ENCODE results near the gene TENM4.

Gene TENM4

DNA sequence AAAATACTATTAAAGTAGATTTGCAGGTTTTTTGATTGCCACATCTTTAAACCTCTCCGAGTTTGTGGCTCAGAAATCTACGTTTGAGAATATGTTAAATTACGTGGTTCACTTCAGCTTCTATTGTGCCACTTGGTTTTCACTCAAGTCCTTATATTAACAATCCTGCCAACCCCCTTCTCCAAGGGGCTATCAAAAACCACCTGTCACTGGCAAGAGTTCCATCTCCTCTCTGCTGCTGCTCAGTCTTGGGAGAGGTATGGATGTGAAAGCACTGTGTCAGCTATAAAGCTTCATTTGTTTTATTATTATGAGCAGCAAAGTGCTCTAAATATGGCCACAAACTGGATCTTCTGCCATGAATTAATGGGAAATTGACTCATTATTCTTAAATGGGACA, 668.6 kb downstream of the TENM4 start:
- H3K4me3 ChIP-seq (ENCODE audit: low read length in 2 of 2) = no peak overlapping the region
- no peaks in the 10 kb centered on the region for H3K36me3 ChIP-seq (ENCODE audit: control insufficient read depth in 2 of 2, insufficient read depth in 2 of 2, low read length in 2 of 2)
- no peaks in the 10 kb centered on the region for H3K27me3 ChIP-seq (ENCODE audit: control insufficient read depth in 2 of 2, insufficient read depth in 2 of 2, low read length in 2 of 2)
- H3K4me1 ChIP-seq (ENCODE audit: control insufficient read depth in 2 of 2, insufficient read depth in 2 of 2, low read length in 2 of 2) = no peaks in the 10 kb centered on the region
- H3K9me3 ChIP-seq (ENCODE audit: control insufficient read depth in 2 of 2, low read length in 2 of 2) = no peaks in the 10 kb centered on the region
- no peak overlapping the region for H3K9ac ChIP-seq (ENCODE audit: low read depth in 1 of 2, low read length in 2 of 2)
- H3K27ac ChIP-seq (ENCODE audit: low read depth in 2 of 2, low read length in 2 of 2) = no peak overlapping the region

- H3K9ac ChIP-seq (ENCODE audit: low read depth in 1 of 2, low read length in 2 of 2) = no peak overlapping the region
- no peaks in the 10 kb centered on the region for H3K9me3 ChIP-seq (ENCODE audit: control insufficient read depth in 2 of 2, low read length in 2 of 2)
- no peaks in the 10 kb centered on the region for H3K4me1 ChIP-seq (ENCODE audit: control insufficient read depth in 2 of 2, insufficient read depth in 2 of 2, low read length in 2 of 2)
- H3K27ac ChIP-seq (ENCODE audit: low read depth in 2 of 2, low read length in 2 of 2) = no peak overlapping the region
- H3K4me3 ChIP-seq (ENCODE audit: low read length in 2 of 2) = no peak overlapping the region
- no peaks in the 10 kb centered on the region for H3K36me3 ChIP-seq (ENCODE audit: control insufficient read depth in 2 of 2, insufficient read depth in 2 of 2, low read length in 2 of 2)
- no peaks in the 10 kb centered on the region for H3K27me3 ChIP-seq (ENCODE audit: control insufficient read depth in 2 of 2, insufficient read depth in 2 of 2, low read length in 2 of 2)
These were observed 669.9 kb downstream of the TENM4 start for GRCh38 chr11:78770931-78771330.

GRCh38 chr11:78768971-78769370, 671.9 kb downstream of the TENM4 start:
- H3K36me3 ChIP-seq (ENCODE audit: control insufficient read depth in 2 of 2, insufficient read depth in 2 of 2, low read length in 2 of 2) = no peaks in the 10 kb centered on the region
- no peak overlapping the region for H3K27ac ChIP-seq (ENCODE audit: low read depth in 2 of 2, low read length in 2 of 2)
- no peak overlapping the region for H3K9ac ChIP-seq (ENCODE audit: low read depth in 1 of 2, low read length in 2 of 2)
- H3K9me3 ChIP-seq (ENCODE audit: control insufficient read depth in 2 of 2, low read length in 2 of 2) = no peaks in the 10 kb centered on the region
- H3K4me1 ChIP-seq (ENCODE audit: control insufficient read depth in 2 of 2, insufficient read depth in 2 of 2, low read length in 2 of 2) = no peaks in the 10 kb centered on the region
- H3K27me3 ChIP-seq (ENCODE audit: control insufficient read depth in 2 of 2, insufficient read depth in 2 of 2, low read length in 2 of 2) = no peaks in the 10 kb centered on the region
- no peak overlapping the region for H3K4me3 ChIP-seq (ENCODE audit: low read length in 2 of 2)

GRCh38 chr11:78768345-78768744, 672.5 kb downstream of the TENM4 start:
- Histone ChIP-seq H3K9me3 (ENCODE audit: control insufficient read depth in 2 of 2, low read length in 2 of 2) (no peaks in the 10 kb centered on the region), H3K4me3 (ENCODE audit: low read length in 2 of 2) (no peak overlapping the region), H3K27me3 (ENCODE audit: control insufficient read depth in 2 of 2, insufficient read depth in 2 of 2, low read length in 2 of 2) (no peaks in the 10 kb centered on the region), H3K9ac (ENCODE audit: low read depth in 1 of 2, low read length in 2 of 2) (no peak overlapping the region), H3K4me1 (ENCODE audit: control insufficient read depth in 2 of 2, insufficient read depth in 2 of 2, low read length in 2 of 2) (no peaks in the 10 kb centered on the region), H3K36me3 (ENCODE audit: control insufficient read depth in 2 of 2, insufficient read depth in 2 of 2, low read length in 2 of 2) (no peaks in the 10 kb centered on the region), H3K27ac (ENCODE audit: low read depth in 2 of 2, low read length in 2 of 2) (no peak overlapping the region)

- Histone ChIP-seq H3K27me3 (ENCODE audit: control insufficient read depth in 2 of 2, insufficient read depth in 2 of 2, low read length in 2 of 2) (no peaks in the 10 kb centered on the region), H3K27ac (ENCODE audit: low read depth in 2 of 2, low read length in 2 of 2) (no peak overlapping the region), H3K4me3 (ENCODE audit: low read length in 2 of 2) (no peak overlapping the region), H3K36me3 (ENCODE audit: control insufficient read depth in 2 of 2, insufficient read depth in 2 of 2, low read length in 2 of 2) (no peaks in the 10 kb centered on the region), H3K9ac (ENCODE audit: low read depth in 1 of 2, low read length in 2 of 2) (no peak overlapping the region), H3K4me1 (ENCODE audit: control insufficient read depth in 2 of 2, insufficient read depth in 2 of 2, low read length in 2 of 2) (no peaks in the 10 kb centered on the region), H3K9me3 (ENCODE audit: control insufficient read depth in 2 of 2, low read length in 2 of 2) (no peaks in the 10 kb centered on the region)
These were observed 673.5 kb downstream of the TENM4 start for GRCh38 chr11:78767027-78767932.

DNA sequence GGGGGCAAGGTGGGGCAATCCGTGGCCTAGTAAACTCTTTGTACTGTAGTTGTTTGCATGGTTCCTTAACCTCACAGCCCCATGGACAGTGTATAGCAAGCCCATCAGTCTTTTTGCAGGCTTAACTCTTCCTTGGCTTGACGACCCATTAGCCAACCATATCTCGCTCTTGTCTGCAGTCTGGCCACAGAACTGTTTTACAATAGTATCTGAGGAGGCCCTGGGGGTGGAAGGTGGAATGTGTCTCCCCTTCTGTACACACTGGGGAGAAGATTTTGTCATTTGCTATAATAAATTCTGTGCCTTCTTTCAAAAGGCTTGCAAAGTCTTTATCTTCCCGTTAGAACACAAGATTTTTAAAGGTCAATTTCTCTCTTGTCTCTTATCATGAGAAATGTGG, 675.9 kb downstream of the TENM4 start:
- no peaks in the 10 kb centered on the region for H3K27me3 ChIP-seq (ENCODE audit: control insufficient read depth in 2 of 2, insufficient read depth in 2 of 2, low read length in 2 of 2)
- no peaks in the 10 kb centered on the region for H3K4me1 ChIP-seq (ENCODE audit: control insufficient read depth in 2 of 2, insufficient read depth in 2 of 2, low read length in 2 of 2)
- H3K9me3 ChIP-seq (ENCODE audit: control insufficient read depth in 2 of 2, low read length in 2 of 2) = no peaks in the 10 kb centered on the region
- H3K4me3 ChIP-seq (ENCODE audit: low read length in 2 of 2) = no peak overlapping the region
- no peaks in the 10 kb centered on the region for H3K36me3 ChIP-seq (ENCODE audit: control insufficient read depth in 2 of 2, insufficient read depth in 2 of 2, low read length in 2 of 2)
- H3K27ac ChIP-seq (ENCODE audit: low read depth in 2 of 2, low read length in 2 of 2) = no peak overlapping the region
- no peak overlapping the region for H3K9ac ChIP-seq (ENCODE audit: low read depth in 1 of 2, low read length in 2 of 2)

DNA sequence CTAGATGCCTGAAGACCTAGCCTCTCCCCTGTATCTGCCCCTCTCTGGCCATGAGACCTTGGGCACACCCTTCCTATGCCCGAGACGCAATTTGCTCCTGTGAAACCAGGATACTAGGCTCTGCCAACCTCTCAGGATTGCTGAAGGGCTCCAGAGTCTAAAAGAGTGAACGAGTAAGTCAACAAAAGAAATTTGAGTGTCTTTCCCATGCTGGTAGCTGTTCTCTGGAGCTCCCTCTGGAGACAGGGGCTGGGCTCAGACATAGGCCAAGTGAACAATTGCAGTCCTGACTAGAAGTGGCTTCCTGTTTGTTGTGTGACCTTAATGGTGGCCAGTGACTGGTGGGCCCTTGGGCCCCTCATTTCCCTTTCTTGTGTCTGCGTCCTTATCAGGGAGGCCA, 677.2 kb downstream of the TENM4 start:
- Histone ChIP-seq H3K9me3 (ENCODE audit: control insufficient read depth in 2 of 2, low read length in 2 of 2) (no peaks in the 10 kb centered on the region), H3K4me1 (ENCODE audit: control insufficient read depth in 2 of 2, insufficient read depth in 2 of 2, low read length in 2 of 2) (no peaks in the 10 kb centered on the region), H3K27ac (ENCODE audit: low read depth in 2 of 2, low read length in 2 of 2) (no peak overlapping the region), H3K4me3 (ENCODE audit: low read length in 2 of 2) (no peak overlapping the region), H3K27me3 (ENCODE audit: control insufficient read depth in 2 of 2, insufficient read depth in 2 of 2, low read length in 2 of 2) (no peaks in the 10 kb centered on the region), H3K36me3 (ENCODE audit: control insufficient read depth in 2 of 2, insufficient read depth in 2 of 2, low read length in 2 of 2) (no peaks in the 10 kb centered on the region), H3K9ac (ENCODE audit: low read depth in 1 of 2, low read length in 2 of 2) (no peak overlapping the region)

GRCh38 chr11:78762105-78762504, 678.7 kb downstream of the TENM4 start:
- Histone ChIP-seq H3K36me3 (ENCODE audit: control insufficient read depth in 2 of 2, insufficient read depth in 2 of 2, low read length in 2 of 2) (no peaks in the 10 kb centered on the region), H3K9ac (ENCODE audit: low read depth in 1 of 2, low read length in 2 of 2) (no peak overlapping the region), H3K9me3 (ENCODE audit: control insufficient read depth in 2 of 2, low read length in 2 of 2) (no peaks in the 10 kb centered on the region), H3K4me3 (ENCODE audit: low read length in 2 of 2) (no peak overlapping the region), H3K4me1 (ENCODE audit: control insufficient read depth in 2 of 2, insufficient read depth in 2 of 2, low read length in 2 of 2) (no peaks in the 10 kb centered on the region), H3K27ac (ENCODE audit: low read depth in 2 of 2, low read length in 2 of 2) (no peak overlapping the region), H3K27me3 (ENCODE audit: control insufficient read depth in 2 of 2, insufficient read depth in 2 of 2, low read length in 2 of 2) (no peaks in the 10 kb centered on the region)

- Histone ChIP-seq H3K9ac (ENCODE audit: low read depth in 1 of 2, low read length in 2 of 2) (no peak overlapping the region), H3K4me3 (ENCODE audit: low read length in 2 of 2) (no peak overlapping the region), H3K27ac (ENCODE audit: low read depth in 2 of 2, low read length in 2 of 2) (no peak overlapping the region), H3K4me1 (ENCODE audit: control insufficient read depth in 2 of 2, insufficient read depth in 2 of 2, low read length in 2 of 2) (no peaks in the 10 kb centered on the region), H3K9me3 (ENCODE audit: control insufficient read depth in 2 of 2, low read length in 2 of 2) (no peaks in the 10 kb centered on the region), H3K27me3 (ENCODE audit: control insufficient read depth in 2 of 2, insufficient read depth in 2 of 2, low read length in 2 of 2) (no peaks in the 10 kb centered on the region), H3K36me3 (ENCODE audit: control insufficient read depth in 2 of 2, insufficient read depth in 2 of 2, low read length in 2 of 2) (no peaks in the 10 kb centered on the region)
These were observed 681.8 kb downstream of the TENM4 start for GRCh38 chr11:78759071-78759470.

- Histone ChIP-seq H3K27ac (ENCODE audit: low read depth in 2 of 2, low read length in 2 of 2) (no peak overlapping the region), H3K36me3 (ENCODE audit: control insufficient read depth in 2 of 2, insufficient read depth in 2 of 2, low read length in 2 of 2) (no peaks in the 10 kb centered on the region), H3K4me3 (ENCODE audit: low read length in 2 of 2) (no peak overlapping the region), H3K9ac (ENCODE audit: low read depth in 1 of 2, low read length in 2 of 2) (no peak overlapping the region), H3K4me1 (ENCODE audit: control insufficient read depth in 2 of 2, insufficient read depth in 2 of 2, low read length in 2 of 2) (no peaks in the 10 kb centered on the region), H3K9me3 (ENCODE audit: control insufficient read depth in 2 of 2, low read length in 2 of 2) (no peaks in the 10 kb centered on the region), H3K27me3 (ENCODE audit: control insufficient read depth in 2 of 2, insufficient read depth in 2 of 2, low read length in 2 of 2) (no peaks in the 10 kb centered on the region)
These were observed 687.5 kb downstream of the TENM4 start for GRCh38 chr11:78753297-78753696.

All from mucosa of rectum (tissue), 2 donors.